Measurements from ENCODE around the gene CLTRN. TPM values are rescaled to one million over a fixed set of nuclear protein-coding genes. Genes with fewer than 3 reads are reported as not detected.
"Not testable (repeated sequence)": the region's sequence is repeated elsewhere in the genome, so short reads cannot be mapped to it uniquely, and the experiment has no call there.

CLTRN gene
- total RNA-seq, 2 donors from 2014 or later: 1.3 to 1.6 TPM

DNA sequence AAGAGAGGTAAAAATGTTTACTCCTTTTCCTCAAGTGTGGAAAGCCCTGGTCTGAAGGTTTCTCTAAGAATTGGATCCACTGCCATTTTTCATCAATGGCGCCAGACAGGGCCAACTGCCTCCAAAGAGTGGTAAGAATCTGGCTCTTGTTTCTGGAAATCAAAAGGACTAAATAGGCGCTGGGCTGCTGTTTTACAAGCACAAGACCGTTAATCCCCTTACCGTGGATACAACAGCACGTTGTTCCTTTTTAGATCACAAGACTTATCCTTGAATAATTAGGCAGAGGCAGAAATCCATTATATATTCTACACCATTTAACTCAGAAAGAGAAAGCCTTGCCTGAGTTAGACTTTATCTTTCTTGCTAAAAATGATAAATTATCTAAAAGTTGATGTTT lies 10.6 kb downstream of the CLTRN start:
- intact Hi-C loops (cut with DNase I): no loop called here
- no peak for DNase-seq
- Histone ChIP-seq H3K36me3 (replicated peaks in 1 of 2; ENCODE audit: insufficient read depth in 1 of 2, low read depth in 2 of 2) (no peaks in the 10 kb centered on the region), H3K9me3 (no peaks in the 10 kb centered on the region), H3K4me1 (no peaks in the 10 kb centered on the region), H3K27me3 (no peaks in the 10 kb centered on the region), H3K27ac (no peak overlapping the region), H3K4me3 (no peak overlapping the region)
- WGBS, 2 donors: 77 to 84% methylated on average over 5 of the region's 5 CpGs
- TF ChIP-seq, protein P1, sequence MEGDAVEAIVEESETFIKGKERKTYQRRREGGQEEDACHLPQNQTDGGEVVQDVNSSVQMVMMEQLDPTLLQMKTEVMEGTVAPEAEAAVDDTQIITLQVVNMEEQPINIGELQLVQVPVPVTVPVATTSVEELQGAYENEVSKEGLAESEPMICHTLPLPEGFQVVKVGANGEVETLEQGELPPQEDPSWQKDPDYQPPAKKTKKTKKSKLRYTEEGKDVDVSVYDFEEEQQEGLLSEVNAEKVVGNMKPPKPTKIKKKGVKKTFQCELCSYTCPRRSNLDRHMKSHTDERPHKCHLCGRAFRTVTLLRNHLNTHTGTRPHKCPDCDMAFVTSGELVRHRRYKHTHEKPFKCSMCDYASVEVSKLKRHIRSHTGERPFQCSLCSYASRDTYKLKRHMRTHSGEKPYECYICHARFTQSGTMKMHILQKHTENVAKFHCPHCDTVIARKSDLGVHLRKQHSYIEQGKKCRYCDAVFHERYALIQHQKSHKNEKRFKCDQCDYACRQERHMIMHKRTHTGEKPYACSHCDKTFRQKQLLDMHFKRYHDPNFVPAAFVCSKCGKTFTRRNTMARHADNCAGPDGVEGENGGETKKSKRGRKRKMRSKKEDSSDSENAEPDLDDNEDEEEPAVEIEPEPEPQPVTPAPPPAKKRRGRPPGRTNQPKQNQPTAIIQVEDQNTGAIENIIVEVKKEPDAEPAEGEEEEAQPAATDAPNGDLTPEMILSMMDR (IDR thresholded peaks at IDR 0.05): no peak
- TF ChIP-seq POLR2A (IDR thresholded peaks at IDR 0.05): no peak
- ATAC-seq: no peak

DNA sequence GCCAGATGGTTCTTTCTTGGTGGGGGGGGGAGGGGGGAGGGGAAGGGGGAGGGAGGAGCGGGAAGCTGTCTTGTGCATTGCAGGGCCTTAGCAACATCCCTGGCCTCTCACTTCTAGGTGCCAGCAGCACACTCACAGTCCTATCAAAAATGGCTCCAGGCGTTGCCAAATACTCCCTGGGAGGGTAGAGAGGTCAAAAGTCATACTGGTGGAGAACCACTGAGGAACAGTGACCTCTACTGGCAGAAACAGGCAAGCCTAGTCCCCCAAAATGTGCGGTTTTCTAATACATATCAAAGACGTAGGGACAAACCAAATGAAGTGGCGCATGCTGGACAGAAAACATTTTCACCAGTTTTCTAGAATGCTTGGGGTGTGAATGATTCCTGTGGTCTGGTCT lies 17.1 kb downstream of the CLTRN start:
- ATAC-seq: peak; percentile 45
- H3K27me3 ChIP-seq; intact Hi-C loops (cut with DNase I); H3K4me3 ChIP-seq; H3K27ac ChIP-seq; DNase-seq; H3K36me3 ChIP-seq (replicated peaks in 1 of 2; ENCODE audit: insufficient read depth in 1 of 2, low read depth in 2 of 2); H3K4me1 ChIP-seq; H3K9me3 ChIP-seq: not testable (repeated sequence)
- WGBS, 2 donors: no CpG with 5 or more reads among the region's 5 CpGs

DNA sequence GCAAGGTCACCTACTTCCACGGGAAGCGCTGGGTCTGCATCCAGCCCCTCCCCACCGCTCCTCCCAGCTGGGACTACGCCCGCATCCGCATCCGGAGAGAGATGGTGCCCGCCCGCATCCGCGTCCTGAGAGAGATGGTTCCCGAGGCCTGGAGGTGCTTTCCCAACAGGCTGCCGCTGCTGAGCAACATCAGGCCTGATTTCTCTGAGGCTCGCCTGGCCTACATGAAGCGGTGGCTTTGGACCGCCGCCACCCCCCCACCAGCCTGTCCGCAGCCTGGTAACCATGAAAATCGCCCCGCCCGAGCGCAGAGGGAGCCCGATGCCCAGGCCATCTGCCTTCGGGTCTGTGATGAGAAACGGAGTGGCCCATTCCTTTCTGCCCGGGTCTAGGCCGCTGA lies 18.1 kb downstream of the CLTRN start:
- no peak for ATAC-seq
- TF ChIP-seq, protein P1 (IDR thresholded peaks at IDR 0.05): no peak
- TF ChIP-seq POLR2A (IDR thresholded peaks at IDR 0.05): no peak
- Histone ChIP-seq H3K27me3 (no peaks in the 10 kb centered on the region), H3K4me3 (no peak overlapping the region), H3K36me3 (replicated peaks in 1 of 2; ENCODE audit: insufficient read depth in 1 of 2, low read depth in 2 of 2) (no peaks in the 10 kb centered on the region), H3K27ac (no peak overlapping the region), H3K4me1 (no peaks in the 10 kb centered on the region), H3K9me3 (no peaks in the 10 kb centered on the region)
- intact Hi-C loops (cut with DNase I): no loop called here
- WGBS, 2 donors: 40 to 98% methylated on average over 1 to 16 of the region's 27 CpGs
- peak in 1 of 4 donors; percentile 11 for DNase-seq

DNA sequence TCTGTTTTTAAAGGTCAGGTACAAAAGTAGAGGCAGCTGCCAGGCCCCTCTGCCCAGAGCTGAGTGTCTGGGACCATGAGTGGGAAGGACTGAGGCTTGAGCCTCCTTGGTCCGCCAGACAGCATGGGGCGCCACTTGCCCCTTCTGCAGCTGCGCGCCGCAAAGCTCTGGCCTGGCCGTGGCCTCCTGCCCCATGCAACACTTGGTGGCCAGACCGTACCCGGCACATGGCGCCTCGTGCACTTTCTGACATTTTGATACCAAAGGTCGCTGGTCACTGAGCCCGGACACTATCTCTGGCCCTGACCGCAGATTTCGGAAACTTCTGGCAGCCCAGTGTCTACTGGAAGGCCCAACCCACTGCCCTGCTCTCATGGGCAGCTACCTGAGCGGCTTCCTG lies 18.6 kb downstream of the CLTRN start:
- H3K27ac ChIP-seq: no peak overlapping the region
- no peaks in the 10 kb centered on the region for H3K9me3 ChIP-seq
- H3K36me3 ChIP-seq (replicated peaks in 1 of 2; ENCODE audit: insufficient read depth in 1 of 2, low read depth in 2 of 2): no peaks in the 10 kb centered on the region
- ATAC-seq: no peak
- intact Hi-C loops (cut with DNase I): no loop called here
- H3K27me3 ChIP-seq: no peaks in the 10 kb centered on the region
- 98 to 100% methylated on average over 9 of the region's 15 CpGs for WGBS, 2 donors
- TF ChIP-seq, protein P1 (IDR thresholded peaks at IDR 0.05): no peak
- TF ChIP-seq POLR2A (IDR thresholded peaks at IDR 0.05): no peak
- no peaks in the 10 kb centered on the region for H3K4me1 ChIP-seq
- no peak for DNase-seq
- H3K4me3 ChIP-seq: no peak overlapping the region

DNA sequence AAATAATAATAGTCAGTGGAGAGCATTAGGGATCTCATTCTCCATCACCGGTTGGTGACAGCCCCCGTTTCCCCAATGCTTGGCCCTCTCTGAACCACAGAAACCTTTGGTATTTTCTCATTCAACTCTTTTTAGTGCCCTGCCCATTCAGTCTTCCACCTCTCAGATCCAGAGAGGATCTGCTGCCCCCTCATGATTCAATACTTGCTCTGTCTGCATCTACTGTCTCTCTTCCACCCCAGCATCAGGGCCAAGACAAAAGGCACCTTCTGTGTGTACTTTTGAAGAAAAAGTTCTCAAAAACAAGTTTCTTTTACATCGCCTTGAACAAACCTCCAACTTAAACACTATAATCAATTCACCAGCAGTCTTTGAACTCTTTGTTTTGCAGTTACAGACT lies 19.3 kb downstream of the CLTRN start:
- no peak for DNase-seq
- 91 to 96% methylated on average over 3 of the region's 3 CpGs for WGBS, 2 donors
- no peaks in the 10 kb centered on the region for H3K4me1 ChIP-seq
- H3K27me3 ChIP-seq: no peaks in the 10 kb centered on the region
- intact Hi-C loops (cut with DNase I): no loop called here
- no peak for ATAC-seq
- TF ChIP-seq, protein P1 (IDR thresholded peaks at IDR 0.05): no peak
- TF ChIP-seq POLR2A (IDR thresholded peaks at IDR 0.05): no peak
- no peaks in the 10 kb centered on the region for H3K36me3 ChIP-seq (replicated peaks in 1 of 2; ENCODE audit: insufficient read depth in 1 of 2, low read depth in 2 of 2)
- no peak overlapping the region for H3K4me3 ChIP-seq
- no peaks in the 10 kb centered on the region for H3K9me3 ChIP-seq
- no peak overlapping the region for H3K27ac ChIP-seq

Data from body of pancreas (tissue), 4 donors.